ENCODE data around the gene SLC6A18.

Gene SLC6A18

DNA sequence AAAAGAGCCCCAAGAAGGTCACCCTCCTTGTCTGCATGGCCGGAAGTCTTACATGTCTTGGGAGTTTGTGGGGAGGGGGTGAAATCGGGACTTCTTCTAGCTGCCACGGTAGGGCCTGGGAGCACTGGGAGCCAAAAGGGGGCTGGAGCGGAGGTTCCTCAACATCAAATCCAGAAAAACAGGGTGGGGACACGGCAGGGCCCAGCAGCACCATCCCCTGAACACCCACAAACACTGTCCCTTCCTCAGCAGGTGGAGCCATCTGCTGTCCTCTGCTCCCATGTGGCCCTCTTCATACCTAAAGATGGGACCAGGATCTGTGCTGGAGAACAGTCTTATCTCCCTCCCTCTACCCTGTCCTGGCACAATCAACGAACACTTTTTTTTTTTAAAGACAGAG is 67.0 kb downstream of the SLC6A18 start:
- Histone ChIP-seq H2BK120ac (ENCODE audit: low read depth, low read length) (no peak overlapping the region), H3K27ac (ENCODE audit: low read depth, low read length) (no peak overlapping the region), H3K79me1 (ENCODE audit: low read length) (no peaks in the 10 kb centered on the region), H2AK5ac (ENCODE audit: low read length) (no peak overlapping the region), H4K8ac (ENCODE audit: low read depth, low read length) (no peak overlapping the region), H2BK15ac (replicated peaks; ENCODE audit: low read depth) (no peak overlapping the region), H3K79me2 (ENCODE audit: control insufficient read depth, insufficient read depth, low read length) (no peaks in the 10 kb centered on the region), H3K36me3 (ENCODE audit: control insufficient read depth, insufficient read depth, low read length) (no peaks in the 10 kb centered on the region), H3K4me3 (ENCODE audit: low read length) (no peak overlapping the region), H3K4ac (ENCODE audit: low read depth, low read length) (no peak overlapping the region), H3K4me2 (ENCODE audit: low read length) (no peak overlapping the region), H3K23ac (ENCODE audit: low read length) (no peak overlapping the region), H3K18ac (ENCODE audit: low read length) (no peak overlapping the region), H2BK5ac (ENCODE audit: low read length) (no peak overlapping the region), H3K56ac (ENCODE audit: low read length) (no peak overlapping the region), H3K27me3 (ENCODE audit: insufficient read depth, low read length, poor library complexity) (no peaks in the 10 kb centered on the region), H4K5ac (ENCODE audit: low read length) (no peak overlapping the region), H3K9ac (ENCODE audit: low read length) (no peak overlapping the region), H3K4me1 (ENCODE audit: control insufficient read depth, low read depth, low read length) (no peaks in the 10 kb centered on the region)
- DNase-seq: no peak
- WGBS (ENCODE audit: extremely low coverage, insufficient coverage, low lambda C conversion rate): no CpG with 5 or more reads among the region's 6 CpGs

GRCh38 chr5:1292846-1293415 is 67.8 kb downstream of the SLC6A18 start:
- no peak overlapping the region for H2BK5ac ChIP-seq (ENCODE audit: low read length)
- no peak overlapping the region for H4K5ac ChIP-seq (ENCODE audit: low read length)
- H3K27ac ChIP-seq (ENCODE audit: low read depth, low read length): no peak overlapping the region
- H3K4me2 ChIP-seq (ENCODE audit: low read length): no peak overlapping the region
- no peaks in the 10 kb centered on the region for H3K79me2 ChIP-seq (ENCODE audit: control insufficient read depth, insufficient read depth, low read length)
- H2AK5ac ChIP-seq (ENCODE audit: low read length): no peak overlapping the region
- H3K27me3 ChIP-seq (ENCODE audit: insufficient read depth, low read length, poor library complexity): no peaks in the 10 kb centered on the region
- no peak overlapping the region for H3K56ac ChIP-seq (ENCODE audit: low read length)
- no peak overlapping the region for H3K4me3 ChIP-seq (ENCODE audit: low read length)
- no peaks in the 10 kb centered on the region for H3K36me3 ChIP-seq (ENCODE audit: control insufficient read depth, insufficient read depth, low read length)
- H3K4ac ChIP-seq (ENCODE audit: low read depth, low read length): no peak overlapping the region
- no peak overlapping the region for H2BK15ac ChIP-seq (replicated peaks; ENCODE audit: low read depth)
- no peaks in the 10 kb centered on the region for H3K4me1 ChIP-seq (ENCODE audit: control insufficient read depth, low read depth, low read length)
- no peak overlapping the region for H3K23ac ChIP-seq (ENCODE audit: low read length)
- no peak overlapping the region for H2BK120ac ChIP-seq (ENCODE audit: low read depth, low read length)
- no peak for DNase-seq
- H4K8ac ChIP-seq (ENCODE audit: low read depth, low read length): no peak overlapping the region
- no peak overlapping the region for H3K18ac ChIP-seq (ENCODE audit: low read length)
- no peaks in the 10 kb centered on the region for H3K79me1 ChIP-seq (ENCODE audit: low read length)
- WGBS (ENCODE audit: extremely low coverage, insufficient coverage, low lambda C conversion rate): no CpG with 5 or more reads among the region's 30 CpGs
- H3K9ac ChIP-seq (ENCODE audit: low read length): no peak overlapping the region

GRCh38 chr5:1293416-1294205 is 68.4 kb downstream of the SLC6A18 start:
- no peak overlapping the region for H3K23ac ChIP-seq (ENCODE audit: low read length)
- H3K4me3 ChIP-seq (ENCODE audit: low read length): no peak overlapping the region
- H2AK5ac ChIP-seq (ENCODE audit: low read length): no peak overlapping the region
- no peaks in the 10 kb centered on the region for H3K79me2 ChIP-seq (ENCODE audit: control insufficient read depth, insufficient read depth, low read length)
- no peak overlapping the region for H3K4me2 ChIP-seq (ENCODE audit: low read length)
- H2BK5ac ChIP-seq (ENCODE audit: low read length): no peak overlapping the region
- H2BK15ac ChIP-seq (replicated peaks; ENCODE audit: low read depth): no peak overlapping the region
- no peak overlapping the region for H2BK120ac ChIP-seq (ENCODE audit: low read depth, low read length)
- H4K8ac ChIP-seq (ENCODE audit: low read depth, low read length): no peak overlapping the region
- no peaks in the 10 kb centered on the region for H3K4me1 ChIP-seq (ENCODE audit: control insufficient read depth, low read depth, low read length)
- no peak overlapping the region for H3K4ac ChIP-seq (ENCODE audit: low read depth, low read length)
- no peak overlapping the region for H3K56ac ChIP-seq (ENCODE audit: low read length)
- DNase-seq: no peak
- H3K27ac ChIP-seq (ENCODE audit: low read depth, low read length): no peak overlapping the region
- no peak overlapping the region for H3K18ac ChIP-seq (ENCODE audit: low read length)
- no CpG with 5 or more reads among the region's 60 CpGs for WGBS (ENCODE audit: extremely low coverage, insufficient coverage, low lambda C conversion rate)
- no peak overlapping the region for H4K5ac ChIP-seq (ENCODE audit: low read length)
- H3K27me3 ChIP-seq (ENCODE audit: insufficient read depth, low read length, poor library complexity): no peaks in the 10 kb centered on the region
- H3K79me1 ChIP-seq (ENCODE audit: low read length): no peaks in the 10 kb centered on the region
- no peak overlapping the region for H3K9ac ChIP-seq (ENCODE audit: low read length)
- no peaks in the 10 kb centered on the region for H3K36me3 ChIP-seq (ENCODE audit: control insufficient read depth, insufficient read depth, low read length)

GRCh38 chr5:1294206-1294834 is 69.1 kb downstream of the SLC6A18 start:
- H2BK5ac ChIP-seq (ENCODE audit: low read length): no peak overlapping the region
- H3K79me1 ChIP-seq (ENCODE audit: low read length): no peaks in the 10 kb centered on the region
- H2BK15ac ChIP-seq (replicated peaks; ENCODE audit: low read depth): no peak overlapping the region
- no peaks in the 10 kb centered on the region for H3K36me3 ChIP-seq (ENCODE audit: control insufficient read depth, insufficient read depth, low read length)
- H4K5ac ChIP-seq (ENCODE audit: low read length): no peak overlapping the region
- DNase-seq: peak; percentile 40
- H3K9ac ChIP-seq (ENCODE audit: low read length): peak overlapping the region; percentile 67
- no peak overlapping the region for H3K18ac ChIP-seq (ENCODE audit: low read length)
- no peaks in the 10 kb centered on the region for H3K79me2 ChIP-seq (ENCODE audit: control insufficient read depth, insufficient read depth, low read length)
- peak overlapping the region; percentile 62 for H3K4me2 ChIP-seq (ENCODE audit: low read length)
- no peak overlapping the region for H3K27ac ChIP-seq (ENCODE audit: low read depth, low read length)
- no peak overlapping the region for H2AK5ac ChIP-seq (ENCODE audit: low read length)
- H4K8ac ChIP-seq (ENCODE audit: low read depth, low read length): no peak overlapping the region
- H3K27me3 ChIP-seq (ENCODE audit: insufficient read depth, low read length, poor library complexity): no peaks in the 10 kb centered on the region
- H3K56ac ChIP-seq (ENCODE audit: low read length): peak overlapping the region; percentile 89
- no peak overlapping the region for H3K23ac ChIP-seq (ENCODE audit: low read length)
- no peak overlapping the region for H3K4ac ChIP-seq (ENCODE audit: low read depth, low read length)
- WGBS (ENCODE audit: extremely low coverage, insufficient coverage, low lambda C conversion rate): no CpG with 5 or more reads among the region's 69 CpGs
- no peaks in the 10 kb centered on the region for H3K4me1 ChIP-seq (ENCODE audit: control insufficient read depth, low read depth, low read length)
- H2BK120ac ChIP-seq (ENCODE audit: low read depth, low read length): no peak overlapping the region
- peak overlapping the region; percentile 57 for H3K4me3 ChIP-seq (ENCODE audit: low read length)

DNA sequence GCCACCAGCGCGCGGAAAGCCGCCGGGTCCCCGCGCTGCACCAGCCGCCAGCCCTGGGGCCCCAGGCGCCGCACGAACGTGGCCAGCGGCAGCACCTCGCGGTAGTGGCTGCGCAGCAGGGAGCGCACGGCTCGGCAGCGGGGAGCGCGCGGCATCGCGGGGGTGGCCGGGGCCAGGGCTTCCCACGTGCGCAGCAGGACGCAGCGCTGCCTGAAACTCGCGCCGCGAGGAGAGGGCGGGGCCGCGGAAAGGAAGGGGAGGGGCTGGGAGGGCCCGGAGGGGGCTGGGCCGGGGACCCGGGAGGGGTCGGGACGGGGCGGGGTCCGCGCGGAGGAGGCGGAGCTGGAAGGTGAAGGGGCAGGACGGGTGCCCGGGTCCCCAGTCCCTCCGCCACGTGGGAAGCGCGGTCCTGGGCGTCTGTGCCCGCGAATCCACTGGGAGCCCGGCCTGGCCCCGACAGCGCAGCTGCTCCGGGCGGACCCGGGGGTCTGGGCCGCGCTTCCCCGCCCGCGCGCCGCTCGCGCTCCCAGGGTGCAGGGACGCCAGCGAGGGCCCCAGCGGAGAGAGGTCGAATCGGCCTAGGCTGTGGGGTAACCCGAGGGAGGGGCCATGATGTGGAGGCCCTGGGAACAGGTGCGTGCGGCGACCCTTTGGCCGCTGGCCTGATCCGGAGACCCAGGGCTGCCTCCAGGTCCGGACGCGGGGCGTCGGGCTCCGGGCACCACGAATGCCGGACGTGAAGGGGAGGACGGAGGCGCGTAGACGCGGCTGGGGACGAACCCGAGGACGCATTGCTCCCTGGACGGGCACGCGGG is 69.9 kb downstream of the SLC6A18 start, which contains the start of gene TERT:
Gene TERT (minus strand): TSS at position 234 of the 815 bp plus-strand sequence. CDS start 79 bp downstream, at position 155.
- H3K18ac ChIP-seq (ENCODE audit: low read length): no peak within 1 kb of the TSS
- no peak within 1 kb of the TSS for H4K8ac ChIP-seq (ENCODE audit: low read depth, low read length)
- no peaks in the 10 kb centered on the region for H3K79me2 ChIP-seq (ENCODE audit: control insufficient read depth, insufficient read depth, low read length)
- H3K4ac ChIP-seq (ENCODE audit: low read depth, low read length): no peak within 1 kb of the TSS
- WGBS (ENCODE audit: extremely low coverage, insufficient coverage, low lambda C conversion rate): no CpG with 5 or more reads among the region's 102 CpGs
- no peak within 1 kb of the TSS for H4K5ac ChIP-seq (ENCODE audit: low read length)
- no peaks in the 10 kb centered on the region for H3K36me3 ChIP-seq (ENCODE audit: control insufficient read depth, insufficient read depth, low read length)
- H3K56ac ChIP-seq (ENCODE audit: low read length): peak within 1 kb of the TSS; percentile 89
- H2BK5ac ChIP-seq (ENCODE audit: low read length): no peak within 1 kb of the TSS
- no peak within 1 kb of the TSS for H2AK5ac ChIP-seq (ENCODE audit: low read length)
- peak; percentile 65 for DNase-seq
- no peak within 1 kb of the TSS for H2BK15ac ChIP-seq (replicated peaks; ENCODE audit: low read depth)
- no peaks in the 10 kb centered on the region for H3K27me3 ChIP-seq (ENCODE audit: insufficient read depth, low read length, poor library complexity)
- H3K79me1 ChIP-seq (ENCODE audit: low read length): no peaks in the 10 kb centered on the region
- peak within 1 kb of the TSS; percentile 57 for H3K4me3 ChIP-seq (ENCODE audit: low read length)
- H3K4me2 ChIP-seq (ENCODE audit: low read length): peak within 1 kb of the TSS; percentile 78
- no peak within 1 kb of the TSS for H3K23ac ChIP-seq (ENCODE audit: low read length)
- no peak within 1 kb of the TSS for H3K27ac ChIP-seq (ENCODE audit: low read depth, low read length)
- peak within 1 kb of the TSS; percentile 68 for H3K9ac ChIP-seq (ENCODE audit: low read length)
- no peak within 1 kb of the TSS for H2BK120ac ChIP-seq (ENCODE audit: low read depth, low read length)
- no peaks in the 10 kb centered on the region for H3K4me1 ChIP-seq (ENCODE audit: control insufficient read depth, low read depth, low read length)
